GM21360 (cell line): Measurements from ENCODE around the gene SSH2.

Experiments used
- ATAC-seq: cut with Tn5 transposase; IDR thresholded peaks from one replicate; pipeline ENCODE4 v1.9.1; 2021; ENCODE audit warnings: mild to moderate bottlenecking, moderate library complexity; ENCODE audit not compliant: unreplicated experiment

The SSH2 gene

GRCh38 chr17:29594519-29595090 is 335.4 kb downstream of the SSH2 start:
- no peak for ATAC-seq

- no peak for ATAC-seq
Observed at GRCh38 chr17:29593591-29594518, 336.2 kb downstream of the SSH2 start.

GRCh38 chr17:29592850-29593551 is 337.0 kb downstream of the SSH2 start, which contains the start of gene ANKRD13B:
TSS of gene ANKRD13B (plus strand) at chr17:29593132. CDS start at chr17:29593622, 490 bp downstream.
- no peak for ATAC-seq

- ATAC-seq, result no peak
Observed at GRCh38 chr17:29591737-29592608, 338.1 kb downstream of the SSH2 start.

GRCh38 chr17:29591146-29591736 is 338.8 kb downstream of the SSH2 start:
- ATAC-seq, result no peak

- no peak for ATAC-seq
Observed at GRCh38 chr17:29590411-29591145, 339.4 kb downstream of the SSH2 start.

DNA sequence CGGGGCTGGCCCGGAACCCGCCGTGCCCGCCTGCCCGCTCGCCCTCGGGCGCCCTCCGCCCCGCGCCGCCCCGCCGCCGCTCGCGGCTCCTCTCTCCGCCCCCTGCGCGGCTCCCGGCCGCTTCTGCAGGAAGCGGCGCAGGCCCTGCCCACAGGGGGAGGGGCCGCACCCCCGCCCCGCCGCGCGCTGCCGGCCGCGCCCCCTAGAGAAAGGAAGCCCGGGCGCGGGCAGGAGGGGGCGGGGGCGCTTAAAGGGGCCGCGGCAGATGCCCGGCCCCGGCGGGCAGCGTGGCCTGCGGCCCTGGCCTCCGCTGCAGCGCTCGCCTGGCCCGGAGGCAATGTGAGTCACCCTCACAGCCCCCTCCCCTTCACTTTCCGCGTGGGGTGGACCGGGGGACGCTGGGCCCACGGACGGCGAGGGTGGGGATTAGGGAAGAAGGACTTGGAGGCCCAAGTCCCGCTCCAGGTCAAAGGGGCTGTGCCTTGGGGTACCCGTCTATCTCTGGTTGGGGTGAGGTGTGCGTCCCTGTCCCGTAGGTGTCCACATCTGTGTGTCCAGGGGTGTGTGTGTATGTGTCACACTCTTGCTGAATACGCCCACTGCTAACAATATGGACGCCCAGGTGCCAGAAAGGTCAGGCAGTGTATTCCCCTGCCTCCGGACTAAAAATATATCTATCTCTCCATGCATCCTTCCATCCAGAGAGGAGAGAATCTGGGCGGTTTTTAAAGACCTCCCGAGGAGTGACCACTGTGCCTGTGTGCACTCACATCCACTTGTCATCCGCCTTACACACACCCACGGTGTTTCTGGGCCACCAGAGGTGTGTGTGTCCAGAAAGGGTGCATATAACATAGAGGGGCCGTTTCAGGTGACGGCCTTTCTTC is 340.3 kb downstream of the SSH2 start, which contains the start of gene GIT1:
Gene GIT1, minus strand, starts transcription at position 125 of the 887 bp plus-strand sequence. CDS start 270 bp downstream, outside the sequence.
- ATAC-seq, result peak; percentile 45

DNA sequence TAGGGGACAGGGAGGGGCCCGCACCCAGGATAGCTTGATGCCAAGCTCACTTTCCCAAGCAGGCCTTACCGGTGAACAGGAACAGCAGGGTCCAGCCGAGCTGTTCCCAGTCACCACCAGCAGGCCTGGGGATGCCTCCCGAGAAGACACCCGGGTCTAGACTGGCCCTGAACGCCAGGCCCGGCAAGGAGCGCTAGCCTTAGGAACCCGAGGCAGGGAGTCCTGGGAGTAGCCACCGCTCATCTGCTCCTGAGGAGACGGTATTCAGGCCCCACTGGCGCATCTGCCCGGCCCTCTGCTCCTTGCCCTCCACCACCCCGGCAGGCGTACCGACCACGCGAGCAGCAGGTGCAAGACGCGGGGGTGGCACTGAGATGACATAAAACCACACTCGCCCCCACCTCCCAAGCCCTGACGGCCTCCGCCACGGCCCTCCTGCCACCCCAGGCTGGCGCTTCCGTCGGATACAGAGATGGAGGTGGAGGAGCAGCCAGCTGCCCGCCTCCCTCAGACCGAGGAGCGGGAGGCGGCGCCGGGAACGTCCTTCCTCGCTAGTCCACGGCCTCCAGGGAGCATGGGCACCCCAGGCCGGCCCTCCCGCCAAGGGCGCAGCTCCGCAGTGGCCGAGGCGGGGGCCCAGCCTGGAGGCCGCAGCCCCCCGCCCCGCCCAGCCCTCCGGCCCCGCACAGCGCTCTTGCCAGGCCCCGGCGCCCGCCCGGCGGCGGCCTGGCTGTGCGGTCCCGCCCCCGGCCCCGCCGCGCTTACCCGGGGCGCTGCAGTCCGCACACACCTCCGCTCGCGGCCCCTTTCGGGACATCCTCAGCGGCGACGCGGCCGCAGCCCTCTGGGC is 341.2 kb downstream of the SSH2 start:
- peak; percentile 9 for ATAC-seq

GRCh38 chr17:29588017-29588561 is 341.9 kb downstream of the SSH2 start:
- no peak for ATAC-seq

- no peak for ATAC-seq
Observed at GRCh38 chr17:29587591-29587990, 342.4 kb downstream of the SSH2 start.

DNA sequence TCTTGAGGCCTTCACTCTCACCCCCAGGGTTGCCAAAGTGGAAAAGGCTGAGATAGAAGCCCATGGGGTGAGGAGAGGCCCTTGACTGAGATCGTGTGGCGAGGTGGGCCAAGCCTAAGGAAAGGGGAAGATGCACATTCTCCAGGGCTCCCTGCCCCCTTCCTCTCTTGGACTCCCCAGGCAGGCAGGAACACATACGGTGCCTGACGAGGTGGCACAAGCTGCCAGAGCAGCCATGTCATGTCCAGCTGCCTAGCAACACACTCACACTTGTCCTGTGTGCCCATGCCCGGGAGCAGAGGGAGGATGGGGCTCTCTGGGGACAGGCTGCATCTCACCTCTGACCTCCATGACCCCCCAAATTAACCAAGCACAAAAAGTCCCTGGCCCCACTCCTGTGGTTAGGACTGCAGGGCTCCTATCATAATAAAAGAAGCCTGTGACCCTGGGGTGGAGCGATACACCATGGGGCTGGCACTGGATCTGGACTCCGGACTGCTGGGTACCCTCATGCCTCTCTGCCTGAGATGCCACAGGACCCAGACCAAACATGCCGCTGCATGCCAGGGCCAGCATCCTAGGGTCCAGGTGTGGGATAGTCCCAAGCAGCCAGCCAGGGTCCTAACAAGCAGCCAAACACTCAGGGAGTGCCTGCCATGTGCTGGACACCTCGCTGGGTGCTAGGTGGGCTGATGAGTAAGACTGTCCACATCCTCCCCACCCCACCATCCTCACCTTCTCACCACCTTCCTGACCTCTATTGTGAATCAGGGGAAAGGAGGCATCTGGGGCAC is 343.2 kb downstream of the SSH2 start:
- ATAC-seq, result no peak

DNA sequence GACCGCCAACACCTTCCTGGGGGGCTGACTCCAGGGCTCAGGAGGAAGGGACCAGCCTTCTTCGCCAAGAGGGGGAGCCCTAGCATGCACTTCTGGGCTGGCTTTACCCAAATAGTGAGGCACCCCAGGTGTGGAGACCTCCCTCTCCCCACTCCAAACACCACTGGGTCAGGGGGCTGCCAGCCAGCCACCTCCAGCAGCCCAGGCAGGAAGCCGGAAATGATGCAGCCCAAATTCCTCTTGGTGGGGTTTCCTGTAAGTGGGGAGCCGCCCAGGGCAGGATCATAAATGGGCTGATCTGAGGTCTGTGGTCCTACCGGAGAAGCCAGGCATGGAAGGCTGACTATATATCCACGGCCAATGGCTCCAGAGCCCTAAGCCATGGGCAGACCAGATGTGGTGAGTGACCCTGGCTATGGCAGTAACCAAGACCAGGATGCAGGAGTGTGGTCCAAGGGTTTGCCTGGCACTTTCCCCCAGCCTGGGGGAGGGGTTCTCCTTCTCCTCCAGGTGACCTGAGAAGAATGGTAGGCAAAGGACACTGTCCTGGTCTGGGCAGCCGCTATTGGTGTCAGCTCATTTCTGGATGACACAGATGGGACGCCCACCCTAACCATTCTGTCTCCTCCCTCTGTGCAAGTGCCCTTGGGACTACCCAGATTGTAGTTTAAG is 344.8 kb downstream of the SSH2 start:
- ATAC-seq, result no peak

- no peak for ATAC-seq
Observed at GRCh38 chr17:29584452-29585079, 345.5 kb downstream of the SSH2 start.

DNA sequence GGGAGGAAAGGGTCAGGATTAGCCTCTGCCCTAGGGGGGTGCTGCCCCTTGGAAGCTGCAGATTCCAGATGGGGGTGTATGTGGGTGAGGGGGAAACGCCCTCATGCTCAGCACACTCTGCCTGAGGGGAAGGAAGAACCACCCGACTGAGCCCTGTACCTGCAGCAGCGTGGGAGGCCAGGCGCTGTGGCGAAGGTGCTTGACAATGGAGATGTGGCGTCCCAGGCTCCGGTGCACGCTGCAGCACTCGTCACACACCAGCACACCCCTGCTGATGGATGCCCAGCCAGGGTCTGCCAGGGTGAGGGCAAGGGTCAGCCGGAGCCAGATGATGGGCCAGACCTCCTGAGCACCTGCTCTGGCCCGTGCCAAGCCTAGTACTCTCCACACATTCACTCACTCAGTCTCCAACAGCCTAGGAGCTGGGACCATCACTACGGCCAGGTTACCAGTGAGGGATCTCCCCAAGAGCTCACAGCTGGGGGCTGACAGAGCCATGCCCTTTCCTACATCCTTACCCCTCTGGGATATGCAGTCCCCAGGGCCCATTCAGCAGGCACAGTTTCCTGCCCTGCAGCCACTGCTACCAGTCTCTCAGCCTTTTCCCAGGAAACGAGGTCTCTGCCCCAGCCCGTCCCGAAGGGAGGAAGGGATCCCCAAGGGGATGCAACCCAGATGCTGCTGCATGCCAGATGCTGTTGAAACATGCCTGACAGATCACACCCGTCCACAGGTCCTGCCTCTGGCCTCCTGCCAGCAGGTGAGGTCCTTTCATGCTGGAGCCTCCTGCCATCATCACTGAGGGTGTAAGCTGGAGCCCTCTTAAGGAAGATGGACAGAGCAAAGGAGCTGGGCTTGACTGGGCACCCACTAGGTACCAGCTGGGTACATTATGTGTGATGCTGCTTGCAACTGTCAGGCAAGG is 346.4 kb downstream of the SSH2 start:
- ATAC-seq, result no peak
